HG02678 (cell line): ENCODE data around the gene EPB41L2.
"Not testable (repeated sequence)": the region's sequence is repeated elsewhere in the genome, so short reads cannot be mapped to it uniquely, and the experiment has no call there.

ENCODE experiments used
- ATAC-seq: cut with Tn5 transposase; IDR thresholded peaks from one replicate; pipeline ENCODE4 v1.9.1; 2021; ENCODE audit warnings: mild to moderate bottlenecking, moderate library complexity; ENCODE audit not compliant: unreplicated experiment

The EPB41L2 gene

DNA sequence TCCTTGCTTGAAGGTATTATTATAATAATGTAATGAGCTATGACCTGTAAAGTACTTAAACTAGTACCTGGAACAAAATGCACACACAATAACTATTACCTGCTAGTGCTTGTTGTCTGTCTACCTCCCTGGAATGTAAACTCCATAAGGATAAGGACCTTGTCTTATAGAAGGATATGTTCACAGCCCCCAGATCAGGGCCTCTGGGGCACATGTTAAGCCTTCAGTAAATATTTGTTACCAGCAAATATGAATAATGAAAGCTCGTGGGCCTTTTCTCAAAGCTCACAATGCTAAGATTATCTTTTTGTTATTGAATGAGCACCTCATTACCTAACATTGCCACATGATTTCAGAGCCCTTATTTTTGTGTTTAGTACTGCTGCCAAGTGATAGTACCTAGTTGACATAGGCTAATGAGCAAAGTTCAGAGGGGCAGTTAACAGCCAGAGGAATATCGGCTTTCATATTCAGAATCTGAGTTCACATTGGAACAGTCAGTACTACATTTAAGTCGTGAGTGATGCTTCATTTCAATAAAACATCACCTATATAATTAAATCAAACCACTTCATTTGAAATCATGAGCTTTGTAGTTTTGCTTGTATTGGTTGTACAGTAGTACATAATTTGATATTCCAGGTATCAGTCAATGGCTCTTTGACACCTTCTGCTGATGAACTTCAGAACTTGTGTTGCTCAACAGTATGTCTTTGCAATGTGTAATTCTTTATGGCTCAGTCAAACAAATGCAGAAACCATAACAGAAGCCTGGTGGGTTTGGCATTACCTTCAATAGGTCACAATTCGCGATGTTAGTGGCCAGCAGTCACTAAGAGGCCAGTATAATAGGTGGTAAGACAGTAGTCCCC is 247.6 kb downstream of the EPB41L2 start:
- no peak for ATAC-seq

DNA sequence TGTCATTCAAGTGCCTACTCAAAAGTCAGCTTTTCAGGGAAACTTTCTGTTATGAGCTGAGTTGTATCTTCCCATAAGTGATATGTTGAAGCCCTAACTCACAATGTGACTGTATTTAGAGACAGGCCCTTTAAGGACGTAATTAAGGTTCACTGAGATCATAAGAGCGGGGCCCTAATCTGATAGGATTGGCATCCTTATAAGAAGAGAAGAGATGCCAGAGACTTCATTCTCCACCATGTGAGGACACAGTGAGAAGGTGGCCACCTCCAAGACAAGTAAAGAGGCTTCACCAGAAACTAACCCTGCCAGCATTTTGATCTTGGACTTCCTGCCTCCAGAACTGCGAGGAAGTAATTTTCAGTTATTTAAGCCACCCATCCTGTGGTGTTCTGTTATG is 248.5 kb downstream of the EPB41L2 start:
- no peak for ATAC-seq

DNA sequence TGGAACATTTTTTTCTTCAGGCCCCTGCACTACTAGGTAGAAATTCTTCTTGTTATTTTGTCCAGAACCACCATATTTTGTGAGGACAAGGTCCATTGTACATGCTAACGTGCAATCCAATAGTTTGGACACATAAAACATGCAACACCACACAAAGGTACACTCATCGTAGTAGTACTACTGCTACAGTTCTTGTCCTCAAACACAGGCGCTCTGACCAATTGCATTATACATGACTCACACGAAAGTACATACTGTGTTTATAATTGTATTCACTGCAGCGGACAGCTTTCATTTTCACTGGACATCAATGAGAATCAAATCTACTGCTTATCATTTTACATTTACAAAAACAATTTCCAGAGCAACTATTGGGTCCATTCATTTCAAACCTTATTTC is 251.1 kb downstream of the EPB41L2 start:
- ATAC-seq, result no peak

DNA sequence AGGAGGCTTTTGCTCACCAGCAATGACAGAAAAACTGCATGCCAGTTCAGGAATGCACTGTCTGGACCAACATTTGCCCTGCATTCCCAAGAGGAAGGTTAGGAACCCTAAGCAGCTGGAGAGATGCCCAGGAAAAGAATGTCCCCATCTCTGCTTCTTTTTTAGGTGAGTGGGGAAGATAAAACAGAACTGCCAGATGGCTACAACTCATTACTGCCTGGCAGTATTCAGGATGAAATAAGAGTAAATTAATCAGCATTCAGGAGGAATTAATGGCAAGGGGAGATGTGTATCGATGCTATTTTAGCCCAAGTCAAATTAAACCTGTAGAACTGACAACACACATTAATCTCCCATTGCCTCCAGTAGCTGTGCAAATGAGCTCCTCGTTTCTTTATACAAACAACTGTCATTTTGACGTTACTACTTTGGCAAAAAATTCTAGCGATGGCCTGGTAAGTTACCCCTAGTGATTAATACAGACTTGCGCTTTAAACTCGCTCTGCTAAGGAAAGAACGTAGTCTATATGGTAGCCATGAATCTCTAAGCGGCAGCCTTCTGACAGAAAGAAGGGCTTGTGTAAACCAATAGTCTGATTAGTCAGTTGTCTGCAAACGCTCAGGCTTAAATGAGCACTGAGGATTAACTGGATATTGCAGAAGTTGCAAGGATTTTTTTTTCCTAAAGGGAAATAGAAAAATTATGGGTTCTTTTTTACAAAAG is 252.6 kb downstream of the EPB41L2 start:
- no peak for ATAC-seq

DNA sequence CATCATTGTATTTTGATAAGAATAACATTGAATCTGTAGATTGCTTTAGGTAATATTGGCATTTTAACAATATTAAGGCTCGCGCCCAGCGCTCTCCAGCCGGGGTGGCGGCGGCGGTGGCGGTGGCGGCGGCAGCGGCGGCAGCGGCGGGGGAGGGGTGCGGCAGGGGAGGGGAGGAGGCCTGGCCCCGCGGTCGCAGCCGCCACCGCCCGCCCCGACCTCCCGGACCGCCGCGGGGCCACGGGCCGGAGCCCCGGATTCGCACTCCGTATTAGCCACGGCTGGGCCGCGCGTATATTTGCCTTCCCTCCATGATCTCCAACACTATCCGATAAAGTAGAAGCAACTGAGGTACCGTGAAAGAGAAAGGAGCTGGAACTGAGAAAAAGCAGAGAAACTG is 261.7 kb downstream of the EPB41L2 start:
- not testable (repeated sequence) for ATAC-seq

DNA sequence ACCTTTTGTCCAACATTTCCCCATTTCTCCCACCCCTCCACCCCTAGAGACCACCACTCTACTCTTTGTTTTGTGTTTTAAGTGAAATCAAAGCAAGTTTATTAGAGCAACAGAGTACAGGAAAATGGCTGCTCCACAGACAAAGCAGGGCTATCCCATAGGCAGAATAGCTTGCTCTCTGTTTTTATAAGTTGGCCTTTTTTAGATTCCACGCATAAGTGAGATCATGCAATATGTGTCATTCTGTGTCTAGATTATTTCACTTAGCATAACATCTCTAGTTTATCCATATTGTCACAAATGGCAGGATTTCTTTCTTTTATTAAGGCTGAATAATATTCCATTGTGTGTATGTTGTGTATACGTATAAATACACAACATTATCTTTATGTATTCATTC is 266.0 kb downstream of the EPB41L2 start:
- no peak for ATAC-seq

DNA sequence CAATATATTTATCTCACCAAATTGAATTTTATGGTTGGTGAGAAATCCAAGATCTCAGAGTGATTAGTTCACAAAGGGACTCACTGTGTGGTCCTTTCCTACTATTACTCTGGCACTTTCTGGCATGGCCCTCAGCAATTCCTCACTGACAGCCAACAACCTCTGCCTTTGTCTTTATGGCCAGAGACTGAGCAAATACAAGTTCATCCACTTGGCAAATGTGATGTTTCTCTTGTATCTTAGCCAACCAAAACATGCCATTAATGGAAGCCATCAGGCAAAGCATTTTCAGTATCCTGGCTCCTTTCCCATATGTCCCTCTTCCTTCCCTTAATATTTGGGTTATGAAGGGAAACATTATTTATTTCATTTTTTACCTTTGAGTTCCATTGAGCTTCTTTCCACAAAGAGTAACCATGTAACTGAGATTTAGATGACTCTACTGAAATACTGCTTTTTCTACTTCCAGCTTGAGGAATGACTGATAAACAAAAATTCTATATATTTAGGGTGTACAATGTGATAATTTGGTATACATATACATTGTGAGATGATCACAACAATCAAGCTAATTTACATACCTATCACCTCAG is 266.6 kb downstream of the EPB41L2 start:
- no peak for ATAC-seq

DNA sequence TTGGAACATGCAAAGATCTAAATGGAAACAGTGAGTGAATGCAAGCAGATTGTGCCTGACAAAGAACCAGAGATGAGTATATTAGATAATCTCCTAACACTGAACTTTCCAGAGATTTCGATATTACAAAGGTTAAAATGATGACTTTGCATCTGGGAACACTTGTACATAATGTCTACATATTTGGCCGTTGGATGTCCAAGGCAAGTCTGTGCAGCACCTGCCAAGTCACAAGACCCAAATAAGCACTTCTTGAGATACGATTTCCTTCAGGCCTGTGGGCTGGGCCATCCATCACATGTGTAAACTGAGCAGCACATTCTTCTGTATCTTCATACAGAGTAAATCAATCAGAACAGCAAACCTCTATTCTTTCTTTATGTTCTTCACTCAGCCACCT is 268.3 kb downstream of the EPB41L2 start:
- ATAC-seq, result no peak

DNA sequence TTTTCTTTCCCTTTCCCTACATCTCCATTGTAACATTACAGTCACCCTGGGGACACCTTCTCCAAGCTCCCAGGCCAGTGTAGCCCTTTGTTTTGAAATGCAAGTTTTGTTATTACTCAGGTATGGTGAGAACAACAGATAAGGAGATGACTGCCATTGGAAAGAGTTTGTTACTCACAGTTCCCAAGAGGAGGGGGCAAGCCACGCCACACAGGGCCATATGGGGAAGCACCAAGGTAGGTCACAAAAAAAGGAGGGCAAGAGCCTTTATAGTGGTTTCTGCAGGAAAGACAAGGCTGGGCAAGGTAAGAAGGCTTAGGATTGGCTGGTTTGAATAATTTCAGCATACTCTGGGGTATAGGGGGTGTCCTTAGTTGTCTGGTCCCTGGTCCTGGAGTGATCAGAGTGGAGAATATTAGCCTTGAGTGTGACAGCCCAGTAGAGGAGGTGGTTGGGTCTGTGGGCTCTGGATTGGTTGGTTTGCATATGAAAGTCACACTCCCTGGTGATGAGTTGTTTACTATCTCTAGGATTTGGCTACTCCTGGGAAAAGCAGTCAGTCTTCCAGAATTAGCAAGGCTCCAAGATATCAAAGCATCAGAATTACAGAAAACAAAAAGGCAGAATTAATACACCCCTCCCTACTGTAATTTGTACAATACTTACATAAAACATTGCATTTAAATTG is 268.9 kb downstream of the EPB41L2 start:
- ATAC-seq, result no peak
